IPS DF 6.9 (cell line): ENCODE measurements around the gene GALM.

Experiments
- DNase-seq: peaks from one replicate; pipeline ENCODE4 v3.0.0-alpha.2; 2013; ENCODE audit warnings: low read depth, low spot score
- H3K27ac ChIP-seq: one replicate; pipeline ENCODE4 v1.5.1; 2013; ENCODE audit warnings: low read length, control low read depth
- H3K27me3 ChIP-seq: 2 replicates; pipeline ENCODE4 v1.6.1; 2013; ENCODE audit warnings: mild to moderate bottlenecking, low read length; ENCODE audit not compliant: control insufficient read depth, insufficient read depth
- H3K36me3 ChIP-seq: 2 replicates; pipeline ENCODE4 v1.6.1; 2013; ENCODE audit warnings: low read length; ENCODE audit not compliant: control insufficient read depth, insufficient read depth
- H3K4me1 ChIP-seq: 2 replicates; pipeline ENCODE4 v1.6.1; 2013; ENCODE audit warnings: low read length; ENCODE audit not compliant: control insufficient read depth, insufficient read depth
- H3K4me3 ChIP-seq: 2 replicates; pipeline ENCODE4 v1.5.1; 2013; ENCODE audit warnings: mild to moderate bottlenecking, low read length
- H3K9me3 ChIP-seq: 2 replicates; pipeline ENCODE4 v1.6.1; 2013; ENCODE audit warnings: low read length, inconsistent platforms; ENCODE audit not compliant: control insufficient read depth, insufficient read depth
- WGBS: extraction: QIAGEN DNeasy Blood & Tissue Kit; methylation state at CpG from one replicate; pipeline ENCODE4 v1.1.7; 2013; ENCODE audit warnings: mixed read lengths, missing lambda C conversion rate; ENCODE audit not compliant: insufficient read length, insufficient coverage; 5-methylcytosine and 5-hydroxymethylcytosine counted together

Gene GALM

DNA sequence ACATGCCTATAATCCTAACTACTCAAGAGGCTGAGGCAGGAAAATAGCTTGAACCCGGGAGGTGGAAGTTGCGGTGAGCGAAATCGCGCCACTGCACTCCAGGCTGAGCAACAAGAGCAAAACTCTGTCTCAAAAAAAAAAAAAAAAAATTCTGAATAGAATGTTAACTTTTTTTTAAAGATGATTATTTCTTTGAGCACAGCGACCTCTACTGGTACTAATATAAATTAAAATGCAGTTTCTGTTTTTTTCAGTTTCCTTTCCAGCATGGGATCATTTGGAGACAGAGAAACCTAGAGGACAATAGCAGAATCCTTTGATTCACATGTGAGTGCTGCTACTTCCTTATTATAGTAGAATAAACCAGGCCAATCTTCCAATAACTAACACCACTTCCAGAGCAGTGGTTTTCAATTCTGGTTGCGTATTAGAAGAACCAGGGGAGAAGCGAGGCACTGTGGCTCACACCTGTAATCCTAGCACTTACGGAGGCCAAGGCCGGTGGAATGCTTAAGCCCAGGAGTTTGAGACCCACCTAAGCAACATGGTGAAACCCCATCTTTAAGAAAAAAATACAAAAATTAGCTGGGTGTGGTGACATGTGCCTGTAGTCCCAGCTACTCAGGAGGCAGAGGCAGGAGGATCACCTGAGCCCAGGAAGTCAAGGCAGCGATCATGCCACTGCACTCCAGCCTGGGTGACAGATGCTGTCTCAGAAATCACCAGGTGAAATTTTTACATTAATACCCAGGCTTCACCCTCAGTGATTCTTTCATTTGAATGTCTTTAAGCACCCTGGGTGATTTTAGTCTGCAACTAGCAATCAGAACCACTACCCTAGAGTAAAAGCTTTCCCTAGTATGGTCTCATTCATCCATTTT, 75.2 kb downstream of the GALM start:
- no peak overlapping the region for H3K27ac ChIP-seq
- no peaks in the 10 kb centered on the region for H3K4me1 ChIP-seq
- peaks cover 16% of the 10 kb centered on the region; the same call in 1 of the 2 replicates for H3K36me3 ChIP-seq
- no peak overlapping the region for H3K4me3 ChIP-seq
- H3K9me3 ChIP-seq, result no peaks in the 10 kb centered on the region
- no CpG with 5 or more reads among the region's 11 CpGs for WGBS
- no peaks in the 10 kb centered on the region for H3K27me3 ChIP-seq
- DNase-seq, result no peak

DNA sequence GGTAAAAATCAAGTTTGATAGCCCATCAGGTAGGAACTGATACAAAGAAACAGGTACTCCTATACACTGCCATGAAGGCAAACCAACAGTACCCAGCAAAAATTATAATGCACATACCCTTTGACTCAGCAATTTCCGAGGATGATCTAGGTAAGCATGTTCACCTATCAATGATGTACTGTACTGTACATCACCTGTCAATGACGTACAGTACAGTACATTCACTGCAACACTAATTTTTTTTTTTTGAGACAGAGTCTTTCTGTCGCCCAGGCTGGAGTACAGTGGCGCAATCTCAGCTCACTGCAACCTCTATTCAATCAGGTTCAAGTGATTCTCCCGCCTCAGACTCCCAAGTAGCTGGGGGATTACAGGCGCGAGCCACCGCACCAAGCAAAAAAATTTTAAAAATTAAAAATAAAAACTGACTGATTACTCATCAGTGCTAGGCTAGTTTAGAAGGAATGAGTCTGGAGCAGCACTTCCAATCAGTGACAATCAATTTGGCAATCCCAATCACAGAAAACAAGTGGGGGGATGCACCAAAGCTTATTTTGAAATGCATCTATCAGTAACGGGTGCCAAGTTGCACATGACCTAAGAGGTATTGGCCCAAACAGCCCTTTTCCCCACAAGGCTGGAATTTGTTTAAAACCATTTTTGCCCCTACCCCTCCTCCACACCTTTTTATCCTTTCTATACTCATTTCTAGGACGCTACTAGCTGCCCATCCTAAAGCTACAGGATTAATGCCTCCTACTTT, 77.1 kb downstream of the GALM start:
- WGBS, result no CpG with 5 or more reads among the region's 10 CpGs
- peaks cover 30% of the 10 kb centered on the region; the same call in 1 of the 2 replicates for H3K36me3 ChIP-seq
- no peaks in the 10 kb centered on the region for H3K9me3 ChIP-seq
- no peak overlapping the region for H3K27ac ChIP-seq
- no peaks in the 10 kb centered on the region for H3K4me1 ChIP-seq
- no peak for DNase-seq
- no peaks in the 10 kb centered on the region for H3K27me3 ChIP-seq
- no peak overlapping the region for H3K4me3 ChIP-seq

GRCh38 chr2:38743672-38744398, 77.9 kb downstream of the GALM start:
- Histone ChIP-seq H3K9me3 (no peaks in the 10 kb centered on the region), H3K36me3 (peaks cover 37% of the 10 kb centered on the region; the same call in 1 of the 2 replicates), H3K27me3 (no peaks in the 10 kb centered on the region), H3K4me1 (no peaks in the 10 kb centered on the region), H3K27ac (no peak overlapping the region), H3K4me3 (no peak overlapping the region)
- WGBS, result 100% methylated on average over 2 of the region's 3 CpGs
- no peak for DNase-seq

GRCh38 chr2:38744399-38744780, 78.5 kb downstream of the GALM start:
- WGBS, result no CpG with 5 or more reads among the region's 2 CpGs
- H3K36me3 ChIP-seq, result peaks cover 40% of the 10 kb centered on the region; the same call in 1 of the 2 replicates
- no peak overlapping the region for H3K27ac ChIP-seq
- H3K4me3 ChIP-seq, result no peak overlapping the region
- no peaks in the 10 kb centered on the region for H3K9me3 ChIP-seq
- DNase-seq, result no peak
- 0 out of 2 replicates have a peak, but pooled peaks cover under 1% of the 10 kb centered on the region for H3K4me1 ChIP-seq
- no peaks in the 10 kb centered on the region for H3K27me3 ChIP-seq

- Histone ChIP-seq H3K4me3 (no peak overlapping the region), H3K4me1 (0 out of 2 replicates have a peak, but pooled peaks cover 1% of the 10 kb centered on the region), H3K27me3 (no peaks in the 10 kb centered on the region), H3K9me3 (no peaks in the 10 kb centered on the region), H3K27ac (no peak overlapping the region), H3K36me3 (peaks cover 40% of the 10 kb centered on the region; the same call in 1 of the 2 replicates)
- DNase-seq, result no peak
- no CpG with 5 or more reads among the region's 9 CpGs for WGBS
Observed at GRCh38 chr2:38745267-38745666, 79.4 kb downstream of the GALM start.

- no peak for DNase-seq
- Histone ChIP-seq H3K36me3 (peaks cover 40% of the 10 kb centered on the region; the same call in 1 of the 2 replicates), H3K27ac (no peak overlapping the region), H3K4me1 (0 out of 2 replicates have a peak, but pooled peaks cover 1% of the 10 kb centered on the region), H3K9me3 (no peaks in the 10 kb centered on the region), H3K4me3 (no peak overlapping the region), H3K27me3 (no peaks in the 10 kb centered on the region)
- no CpG with 5 or more reads among the region's 4 CpGs for WGBS
Observed at GRCh38 chr2:38747007-38747424, 81.1 kb downstream of the GALM start.

DNA sequence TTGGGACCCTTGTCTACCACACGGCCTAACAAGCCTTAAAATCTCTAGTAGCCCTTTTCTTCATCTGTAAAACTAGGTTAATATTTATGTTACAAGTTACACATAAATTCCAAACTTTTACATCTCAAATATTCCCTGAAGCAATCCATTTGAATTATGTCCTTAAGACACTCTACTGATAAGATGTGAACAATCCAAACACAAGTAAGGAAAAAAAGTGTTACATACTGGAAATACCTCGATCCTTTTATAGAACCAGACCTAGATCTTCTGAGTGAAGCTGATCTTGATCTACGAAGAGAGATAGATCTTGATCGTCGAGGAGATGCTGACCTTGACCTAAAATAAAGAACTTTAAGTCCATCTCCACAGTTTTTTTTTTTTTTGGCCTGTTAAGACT, 81.9 kb downstream of the GALM start:
- no peaks in the 10 kb centered on the region for H3K9me3 ChIP-seq

GRCh38 chr2:38748391-38748790, 82.5 kb downstream of the GALM start:
- H3K27ac ChIP-seq, result no peak overlapping the region

More for the DNA sequence above, 81.9 kb downstream of the GALM start:
- H3K4me3 ChIP-seq, result no peak overlapping the region
- H3K27ac ChIP-seq, result no peak overlapping the region
- peaks cover 40% of the 10 kb centered on the region; the same call in 1 of the 2 replicates for H3K36me3 ChIP-seq
- no peak for DNase-seq
- no peaks in the 10 kb centered on the region for H3K27me3 ChIP-seq
- no CpG with 5 or more reads among the region's 5 CpGs for WGBS
- H3K4me1 ChIP-seq, result 0 out of 2 replicates have a peak, but pooled peaks cover 1% of the 10 kb centered on the region

DNA sequence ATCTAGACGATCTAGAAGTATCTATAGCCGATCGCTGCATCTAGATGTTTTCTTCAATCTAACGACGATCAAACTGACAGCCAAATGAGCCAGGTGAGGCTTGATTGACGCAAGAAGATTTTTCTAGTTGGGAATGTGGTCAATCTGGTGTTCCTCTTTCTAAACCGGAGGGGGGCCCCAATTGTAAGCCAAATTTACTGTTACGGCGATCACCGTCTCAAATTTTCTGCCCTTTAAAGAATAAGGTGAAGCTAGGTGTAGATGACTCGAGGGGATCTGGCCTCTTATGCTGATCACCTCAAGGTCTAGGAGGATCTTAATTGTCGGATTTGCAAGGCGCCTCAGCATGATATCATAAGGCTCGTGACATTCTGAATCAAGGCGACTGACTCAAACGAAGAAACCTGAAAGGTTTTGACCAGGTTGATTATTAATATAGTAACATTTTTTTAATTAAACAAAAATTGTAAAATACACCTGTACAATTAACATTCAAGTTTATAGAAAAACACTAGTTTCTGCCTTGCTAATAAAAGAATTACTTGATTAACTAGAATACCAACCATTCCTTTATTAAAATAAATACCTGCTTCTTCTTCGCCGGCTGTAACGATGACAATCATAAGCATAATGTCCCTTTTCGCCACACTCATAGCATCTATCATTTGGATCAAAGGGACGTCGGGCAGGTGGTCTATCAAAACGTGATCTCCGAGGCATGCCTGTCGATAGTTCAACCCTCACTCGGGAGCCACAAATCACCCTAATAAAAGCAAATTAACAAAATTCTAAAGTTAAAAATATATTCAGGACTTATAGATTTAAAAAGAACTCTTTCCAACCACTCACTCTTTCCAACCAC, 83.3 kb downstream of the GALM start:
- Histone ChIP-seq H3K4me3 (peak overlapping the region; percentile 81; the same call in 1 of the 2 replicates), H3K27ac (no peak overlapping the region), H3K4me1 (0 out of 2 replicates have a peak, but pooled peaks cover 1% of the 10 kb centered on the region), H3K36me3 (peaks cover 38% of the 10 kb centered on the region; the same call in 1 of the 2 replicates), H3K9me3 (no peaks in the 10 kb centered on the region), H3K27me3 (no peaks in the 10 kb centered on the region)
- 100% methylated on average over 2 of the region's 26 CpGs for WGBS
- no peak for DNase-seq

More at GRCh38 chr2:38748391-38748790, 82.5 kb downstream of the GALM start:
- no CpG with 5 or more reads among the region's 9 CpGs for WGBS
- H3K27me3 ChIP-seq, result no peaks in the 10 kb centered on the region
- H3K4me3 ChIP-seq, result no peak overlapping the region
- 0 out of 2 replicates have a peak, but pooled peaks cover 1% of the 10 kb centered on the region for H3K4me1 ChIP-seq
- peaks cover 40% of the 10 kb centered on the region; the same call in 1 of the 2 replicates for H3K36me3 ChIP-seq
- DNase-seq, result no peak
- H3K9me3 ChIP-seq, result no peaks in the 10 kb centered on the region
